ENCODE measurements around the gene GTSF1L. TPM values are rescaled to one million over a fixed set of nuclear protein-coding genes. Genes with fewer than 3 reads are reported as not detected.
A peak's percentile ranks its signal among the peaks of the same experiment; 100 is the strongest.

Gene GTSF1L
- total and polyA plus RNA-seq, 9 of the 15 experiments (the other 6 are each of a cell fraction or from before 2014, with no cell fraction given) = not detected

DNA sequence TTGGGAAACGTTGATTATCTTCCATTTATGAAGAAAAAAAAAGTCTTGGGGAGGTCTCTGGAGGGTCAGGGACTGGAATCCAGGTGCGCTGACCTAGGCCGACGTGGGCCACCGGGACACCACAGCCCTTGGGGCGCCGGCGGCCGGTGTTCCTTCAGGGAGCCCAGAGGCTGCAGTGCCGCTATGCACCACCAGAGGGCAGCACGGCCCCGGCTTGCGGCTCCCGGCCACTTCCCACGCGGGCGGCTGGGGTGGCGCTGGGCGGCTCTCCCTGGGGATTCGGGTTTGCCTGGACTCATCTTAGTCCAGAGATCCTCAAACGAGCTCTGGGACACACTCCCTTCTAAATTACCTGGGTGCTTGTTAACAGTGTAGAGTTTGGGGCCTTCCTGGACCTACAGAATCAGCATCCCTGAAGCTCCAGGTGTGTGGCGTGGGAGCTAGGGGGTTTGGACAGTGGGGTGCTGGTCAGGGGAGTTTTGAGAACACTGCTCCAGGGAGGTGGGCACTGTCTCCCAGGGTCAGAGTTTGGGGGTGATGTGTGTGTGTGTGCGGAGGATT, 23.0 kb upstream of the GTSF1L start (continued):
- TF ChIP-seq, protein P1, sequence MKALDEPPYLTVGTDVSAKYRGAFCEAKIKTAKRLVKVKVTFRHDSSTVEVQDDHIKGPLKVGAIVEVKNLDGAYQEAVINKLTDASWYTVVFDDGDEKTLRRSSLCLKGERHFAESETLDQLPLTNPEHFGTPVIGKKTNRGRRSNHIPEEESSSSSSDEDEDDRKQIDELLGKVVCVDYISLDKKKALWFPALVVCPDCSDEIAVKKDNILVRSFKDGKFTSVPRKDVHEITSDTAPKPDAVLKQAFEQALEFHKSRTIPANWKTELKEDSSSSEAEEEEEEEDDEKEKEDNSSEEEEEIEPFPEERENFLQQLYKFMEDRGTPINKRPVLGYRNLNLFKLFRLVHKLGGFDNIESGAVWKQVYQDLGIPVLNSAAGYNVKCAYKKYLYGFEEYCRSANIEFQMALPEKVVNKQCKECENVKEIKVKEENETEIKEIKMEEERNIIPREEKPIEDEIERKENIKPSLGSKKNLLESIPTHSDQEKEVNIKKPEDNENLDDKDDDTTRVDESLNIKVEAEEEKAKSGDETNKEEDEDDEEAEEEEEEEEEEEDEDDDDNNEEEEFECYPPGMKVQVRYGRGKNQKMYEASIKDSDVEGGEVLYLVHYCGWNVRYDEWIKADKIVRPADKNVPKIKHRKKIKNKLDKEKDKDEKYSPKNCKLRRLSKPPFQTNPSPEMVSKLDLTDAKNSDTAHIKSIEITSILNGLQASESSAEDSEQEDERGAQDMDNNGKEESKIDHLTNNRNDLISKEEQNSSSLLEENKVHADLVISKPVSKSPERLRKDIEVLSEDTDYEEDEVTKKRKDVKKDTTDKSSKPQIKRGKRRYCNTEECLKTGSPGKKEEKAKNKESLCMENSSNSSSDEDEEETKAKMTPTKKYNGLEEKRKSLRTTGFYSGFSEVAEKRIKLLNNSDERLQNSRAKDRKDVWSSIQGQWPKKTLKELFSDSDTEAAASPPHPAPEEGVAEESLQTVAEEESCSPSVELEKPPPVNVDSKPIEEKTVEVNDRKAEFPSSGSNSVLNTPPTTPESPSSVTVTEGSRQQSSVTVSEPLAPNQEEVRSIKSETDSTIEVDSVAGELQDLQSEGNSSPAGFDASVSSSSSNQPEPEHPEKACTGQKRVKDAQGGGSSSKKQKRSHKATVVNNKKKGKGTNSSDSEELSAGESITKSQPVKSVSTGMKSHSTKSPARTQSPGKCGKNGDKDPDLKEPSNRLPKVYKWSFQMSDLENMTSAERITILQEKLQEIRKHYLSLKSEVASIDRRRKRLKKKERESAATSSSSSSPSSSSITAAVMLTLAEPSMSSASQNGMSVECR (CRISPR knock-in tag; IDR thresholded peaks at IDR 0.05) = no peak
- TF ChIP-seq RAD21 (CRISPR knock-in tag; conservative IDR thresholded peaks at IDR 0.05 in 1 of 2, IDR thresholded peaks at IDR 0.05 in 1 of 2) (peak; percentile 92 to 95), NR2F6 (CRISPR knock-in tag; IDR thresholded peaks at IDR 0.05) (no peak), ZNF589 (CRISPR knock-in tag; IDR thresholded peaks at IDR 0.05; ENCODE audit: low read depth) (no peak), PHF21A (IDR thresholded peaks at IDR 0.05; ENCODE audit: borderline replicate concordance, low read depth) (no peak), ZHX1 (conservative IDR thresholded peaks at IDR 0.05; ENCODE audit: low read length) (no peak), TAF1 (IDR thresholded peaks at IDR 0.05; ENCODE audit: control insufficient read depth, extremely low read depth, insufficient read depth, low read length, severe bottlenecking) (no peak), MTA3 (IDR thresholded peaks at IDR 0.05; ENCODE audit: borderline replicate concordance) (no peak), KLF16 (IDR thresholded peaks at IDR 0.05) (0 out of 2 replicates have a peak, but pooled peaks have one; percentile 22), SPI1 (IDR thresholded peaks at IDR 0.05; ENCODE audit: borderline replicate concordance, low read depth, low read length) (no peak; the same call in 1 of the 2 replicates), CHD1 (IDR thresholded peaks at IDR 0.05; ENCODE audit: low read length) (no peak), FOXP1 (CRISPR knock-in tag; IDR thresholded peaks at IDR 0.05) (no peak), BMI1 (IDR thresholded peaks at IDR 0.05; ENCODE audit: low read length) (no peak), CGGBP1 (CRISPR knock-in tag; IDR thresholded peaks at IDR 0.05) (no peak), NFXL1 (CRISPR knock-in tag; IDR thresholded peaks at IDR 0.05) (no peak)
- TF ChIP-seq, protein P2, sequence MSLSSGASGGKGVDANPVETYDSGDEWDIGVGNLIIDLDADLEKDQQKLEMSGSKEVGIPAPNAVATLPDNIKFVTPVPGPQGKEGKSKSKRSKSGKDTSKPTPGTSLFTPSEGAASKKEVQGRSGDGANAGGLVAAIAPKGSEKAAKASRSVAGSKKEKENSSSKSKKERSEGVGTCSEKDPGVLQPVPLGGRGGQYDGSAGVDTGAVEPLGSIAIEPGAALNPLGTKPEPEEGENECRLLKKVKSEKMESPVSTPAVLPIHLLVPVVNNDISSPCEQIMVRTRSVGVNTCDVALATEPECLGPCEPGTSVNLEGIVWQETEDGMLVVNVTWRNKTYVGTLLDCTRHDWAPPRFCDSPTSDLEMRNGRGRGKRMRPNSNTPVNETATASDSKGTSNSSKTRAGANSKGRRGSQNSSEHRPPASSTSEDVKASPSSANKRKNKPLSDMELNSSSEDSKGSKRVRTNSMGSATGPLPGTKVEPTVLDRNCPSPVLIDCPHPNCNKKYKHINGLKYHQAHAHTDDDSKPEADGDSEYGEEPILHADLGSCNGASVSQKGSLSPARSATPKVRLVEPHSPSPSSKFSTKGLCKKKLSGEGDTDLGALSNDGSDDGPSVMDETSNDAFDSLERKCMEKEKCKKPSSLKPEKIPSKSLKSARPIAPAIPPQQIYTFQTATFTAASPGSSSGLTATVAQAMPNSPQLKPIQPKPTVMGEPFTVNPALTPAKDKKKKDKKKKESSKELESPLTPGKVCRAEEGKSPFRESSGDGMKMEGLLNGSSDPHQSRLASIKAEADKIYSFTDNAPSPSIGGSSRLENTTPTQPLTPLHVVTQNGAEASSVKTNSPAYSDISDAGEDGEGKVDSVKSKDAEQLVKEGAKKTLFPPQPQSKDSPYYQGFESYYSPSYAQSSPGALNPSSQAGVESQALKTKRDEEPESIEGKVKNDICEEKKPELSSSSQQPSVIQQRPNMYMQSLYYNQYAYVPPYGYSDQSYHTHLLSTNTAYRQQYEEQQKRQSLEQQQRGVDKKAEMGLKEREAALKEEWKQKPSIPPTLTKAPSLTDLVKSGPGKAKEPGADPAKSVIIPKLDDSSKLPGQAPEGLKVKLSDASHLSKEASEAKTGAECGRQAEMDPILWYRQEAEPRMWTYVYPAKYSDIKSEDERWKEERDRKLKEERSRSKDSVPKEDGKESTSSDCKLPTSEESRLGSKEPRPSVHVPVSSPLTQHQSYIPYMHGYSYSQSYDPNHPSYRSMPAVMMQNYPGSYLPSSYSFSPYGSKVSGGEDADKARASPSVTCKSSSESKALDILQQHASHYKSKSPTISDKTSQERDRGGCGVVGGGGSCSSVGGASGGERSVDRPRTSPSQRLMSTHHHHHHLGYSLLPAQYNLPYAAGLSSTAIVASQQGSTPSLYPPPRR (CRISPR knock-in tag; IDR thresholded peaks at IDR 0.05; ENCODE audit: borderline replicate concordance) = no peak
